ENCODE measurements around the gene VWA8. TPM values are rescaled to one million over a fixed set of nuclear protein-coding genes. Genes with fewer than 3 reads are reported as not detected.

The VWA8 gene
- total and polyA plus RNA-seq, 2 of the 13 experiments (the other 11 are each of a cell fraction or from before 2014, with no cell fraction given): 9.1 to 17.3 TPM

DNA sequence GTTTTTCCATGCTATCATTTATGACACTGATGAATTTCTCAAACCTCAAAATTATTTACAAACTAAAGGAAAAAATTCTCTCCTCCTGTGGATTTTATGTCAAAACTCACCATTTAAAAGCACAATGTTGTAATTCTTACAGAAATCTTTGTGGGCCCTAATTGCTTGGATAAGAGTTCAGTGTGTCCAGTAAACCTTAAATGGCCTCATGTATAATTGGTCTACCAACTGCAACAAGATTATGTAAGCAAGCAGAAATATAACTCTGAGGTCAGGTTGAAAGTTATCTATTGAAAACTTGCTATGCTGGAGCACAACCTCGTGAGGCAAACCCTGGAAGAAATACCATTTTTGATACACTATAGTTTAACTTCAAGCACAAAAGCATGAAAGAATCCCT lies 22.0 kb downstream of the VWA8 start:
- Histone ChIP-seq H3K27ac (ENCODE audit: extremely low read length, insufficient read depth, low read length) (no peak overlapping the region), H3K4me3 (replicated peaks in 1 of 3; ENCODE audit: insufficient read depth in 1 of 3, low read depth in 2 of 3, low read length in 3 of 3) (no peak overlapping the region), H3K9ac (ENCODE audit: insufficient read depth, low read depth, low read length) (no peak overlapping the region), H4K20me1 (ENCODE audit: insufficient read depth, low read length) (no peaks in the 10 kb centered on the region), H3K27me3 (ENCODE audit: control insufficient read depth in 1 of 2, insufficient read depth in 2 of 2, low read length in 2 of 2) (no peaks in the 10 kb centered on the region), H2AFZ (ENCODE audit: low read length) (no peak overlapping the region), H3K79me2 (ENCODE audit: insufficient read depth, low read length) (peaks cover 10% of the 10 kb centered on the region), H3K36me3 (replicated peaks in 1 of 2; ENCODE audit: control insufficient read depth in 1 of 2, insufficient read depth in 2 of 2, low read length in 2 of 2) (peaks cover 0 to 11% of the 10 kb centered on the region in 2 experiments; a peak in 3 of 5 replicates), H3K4me1 (ENCODE audit: insufficient read depth, low read length) (peaks cover 17% of the 10 kb centered on the region), H3K9me3 (ENCODE audit: low read length) (no peaks in the 10 kb centered on the region; the same call in 1 of the 2 replicates), H3K4me2 (ENCODE audit: low read depth, low read length) (no peak overlapping the region)
- BruUV-seq (replicated peaks): no TSS peak
- ChIA-PET CTCF (ENCODE audit: low intra/inter-chr PET ratio, low total read pairs) (no interaction called here), POLR2A (no interaction called here)
- TF ChIP-seq MNT (IDR thresholded peaks at IDR 0.05) (no peak), HNRNPLL (IDR thresholded peaks at IDR 0.05; ENCODE audit: low read depth, low read length, poor library complexity, severe bottlenecking) (no peak), KDM6A (CRISPR knock-in tag; IDR thresholded peaks at IDR 0.05; ENCODE audit: low read depth) (no peak), GPN1 (CRISPR knock-in tag; IDR thresholded peaks at IDR 0.05; ENCODE audit: borderline replicate concordance) (no peak), ZNF317 (CRISPR knock-in tag; IDR thresholded peaks at IDR 0.05) (no peak), ZFP41 (CRISPR knock-in tag; IDR thresholded peaks at IDR 0.05; ENCODE audit: borderline replicate concordance) (no peak), KLF6 (CRISPR knock-in tag; IDR thresholded peaks at IDR 0.05) (no peak), CCAR2 (optimal IDR thresholded peaks at IDR 0.05; ENCODE audit: low read depth, low read length) (no peak), ZNF510 (CRISPR knock-in tag; IDR thresholded peaks at IDR 0.05; ENCODE audit: low read depth) (no peak), KDM4B (CRISPR knock-in tag; IDR thresholded peaks at IDR 0.05) (no peak), NFKBIZ (CRISPR knock-in tag; IDR thresholded peaks at IDR 0.05) (no peak), ONECUT2 (CRISPR knock-in tag; IDR thresholded peaks at IDR 0.05) (no peak), HOXD1 (CRISPR knock-in tag; IDR thresholded peaks at IDR 0.05) (no peak), ZSCAN21 (CRISPR knock-in tag; IDR thresholded peaks at IDR 0.05; ENCODE audit: borderline replicate concordance) (no peak), DMAP1 (CRISPR knock-in tag; IDR thresholded peaks at IDR 0.05) (no peak)
- DNase-seq (ENCODE audit: low spot score) (no peak), ATAC-seq (no peak), FAIRE-seq (no peak)
- in situ Hi-C loops (cut with HindIII; ENCODE audit: extremely low pct_ligation_motif_present, low pct_unique_long_range_greater_than_20kb): no loop called here
- 74% methylated on average over 1 of the region's 1 CpG for WGBS (ENCODE audit: low lambda C conversion rate)
- intact Hi-C loops (cut with micrococcal nuclease; ENCODE audit: unreplicated experiment): no loop called here
